Middle frontal gyrus (tissue), 1 donor: Measurements from ENCODE around the gene RHO.
"Not testable (repeated sequence)": the region's sequence is repeated elsewhere in the genome, so short reads cannot be mapped to it uniquely, and the experiment has no call there.

Experiments
- DNase-seq: peaks from one replicate; pipeline ENCODE4 v3.0.0-alpha.2; 2015; ENCODE audit warnings: low spot score; ENCODE audit errors: extremely low spot score

The RHO gene

DNA sequence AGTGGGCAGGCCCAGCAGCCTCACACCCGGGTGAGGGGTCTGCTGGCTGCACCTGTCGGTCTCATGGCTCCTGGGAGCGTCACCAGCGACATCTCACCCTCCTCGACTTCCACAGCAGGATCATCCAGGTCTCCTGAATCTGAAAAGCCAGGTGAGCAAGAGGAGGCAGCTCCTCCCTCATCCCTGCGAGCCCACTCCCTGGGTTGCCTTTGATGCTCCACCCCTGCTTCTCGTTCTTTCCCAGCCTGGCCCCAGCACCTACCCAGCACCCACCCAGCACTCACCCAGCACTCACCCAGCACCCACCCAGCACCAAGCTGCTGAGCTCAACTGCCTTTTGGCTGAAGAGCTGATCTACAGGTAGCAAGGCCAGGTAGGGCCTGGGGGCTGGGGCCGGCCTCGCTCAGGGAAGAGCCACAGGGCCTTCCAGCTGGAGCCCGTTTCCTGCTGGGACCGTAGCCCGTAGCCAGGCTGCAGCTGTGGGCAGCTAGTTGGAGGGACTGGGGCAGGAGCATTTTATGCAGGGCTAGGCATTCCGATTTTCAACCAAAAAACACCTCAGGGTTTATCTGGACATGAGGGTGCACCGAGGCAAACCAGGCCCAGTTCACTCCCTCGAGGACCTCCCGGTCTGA is 14.8 kb downstream of the RHO start, which contains the start of gene H1-8:
Gene H1-8, plus strand, starts transcription at position 20 of the 635 bp plus-strand sequence. Its CDS starts 44 bp downstream, at position 64.
- no peak for DNase-seq

GRCh38 chr3:129543999-129544398 is 15.6 kb downstream of the RHO start:
- no peak for DNase-seq

GRCh38 chr3:129545951-129546350 is 17.5 kb downstream of the RHO start:
- DNase-seq: not testable (repeated sequence)

GRCh38 chr3:129547241-129547640 is 18.8 kb downstream of the RHO start:
- DNase-seq: no peak

DNA sequence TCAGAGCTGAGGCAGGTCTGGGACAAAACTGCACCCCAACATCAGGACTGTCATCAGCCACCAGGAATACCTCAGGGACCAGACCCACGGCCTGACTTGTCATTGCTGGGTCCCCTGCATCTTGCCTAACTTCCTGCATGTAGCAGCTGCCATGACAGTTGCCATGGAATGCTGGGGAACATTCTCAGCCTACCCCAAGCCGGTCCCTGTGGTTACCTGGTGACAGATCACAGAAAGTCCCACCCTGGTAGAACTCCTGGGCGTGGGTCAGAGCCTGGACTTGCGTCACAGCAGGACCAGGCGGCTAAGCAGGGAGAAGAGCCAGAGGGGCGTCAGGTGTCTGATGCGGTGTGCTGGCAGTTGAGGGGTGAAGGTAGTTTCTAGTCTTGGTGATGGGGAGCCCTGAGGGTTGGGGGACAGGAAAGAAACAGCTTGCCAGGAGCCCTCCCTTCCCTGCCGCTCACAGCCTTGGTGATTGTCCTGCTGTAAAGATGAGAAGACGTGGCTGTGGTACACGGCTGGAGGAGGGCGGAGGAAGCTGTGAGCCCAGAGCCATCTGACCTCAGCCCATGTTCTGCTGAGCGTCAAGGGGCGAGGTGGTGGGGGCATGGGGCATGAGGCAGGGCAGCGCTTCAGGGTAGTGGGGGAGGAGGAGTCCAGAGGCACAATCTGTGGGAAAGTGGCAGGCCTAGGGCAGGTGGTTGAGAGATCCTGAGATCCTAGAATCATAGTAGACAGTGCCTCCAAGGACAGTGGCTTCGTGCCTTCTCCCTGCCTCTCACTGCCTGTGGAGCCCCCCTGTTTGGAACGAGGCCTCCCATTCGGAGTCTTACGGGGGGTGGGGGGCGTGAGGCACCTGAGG is 19.9 kb downstream of the RHO start:
- DNase-seq: no peak

DNA sequence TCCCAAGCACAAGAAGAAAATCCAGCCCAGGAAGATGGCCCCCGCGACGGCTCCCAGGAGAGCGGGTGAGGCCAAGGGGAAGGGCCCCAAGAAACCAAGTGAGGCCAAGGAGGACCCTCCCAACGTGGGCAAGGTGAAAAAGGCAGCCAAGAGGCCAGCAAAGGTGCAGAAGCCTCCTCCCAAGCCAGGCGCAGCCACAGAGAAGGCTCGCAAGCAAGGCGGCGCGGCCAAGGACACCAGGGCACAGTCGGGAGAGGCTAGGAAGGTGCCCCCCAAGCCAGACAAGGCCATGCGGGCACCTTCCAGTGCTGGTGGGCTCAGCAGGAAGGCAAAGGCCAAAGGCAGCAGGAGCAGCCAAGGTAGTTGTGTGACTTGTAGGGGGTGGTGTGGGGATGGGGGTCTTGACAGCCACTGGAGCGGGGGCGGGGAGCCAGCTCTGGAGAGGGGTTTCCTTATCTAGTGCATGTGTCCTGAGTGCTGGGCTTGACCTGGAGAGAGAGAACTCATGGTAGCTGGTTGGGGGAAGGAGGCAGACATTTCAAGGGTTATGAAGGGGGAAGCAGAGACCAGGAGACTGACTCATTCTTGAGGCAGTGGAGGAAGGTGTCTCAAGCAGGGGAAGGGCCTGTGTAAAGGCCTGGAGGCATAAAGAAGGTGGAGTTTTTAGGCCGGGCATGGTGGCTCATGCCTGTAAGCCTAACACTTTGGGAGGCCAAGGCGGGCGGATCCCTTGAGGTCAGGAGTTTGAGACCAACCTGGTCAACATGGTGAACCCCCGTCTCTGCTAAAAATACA is 20.8 kb downstream of the RHO start:
- no peak for DNase-seq

- DNase-seq: no peak
Measured at GRCh38 chr3:129549805-129550204, 21.4 kb downstream of the RHO start.

DNA sequence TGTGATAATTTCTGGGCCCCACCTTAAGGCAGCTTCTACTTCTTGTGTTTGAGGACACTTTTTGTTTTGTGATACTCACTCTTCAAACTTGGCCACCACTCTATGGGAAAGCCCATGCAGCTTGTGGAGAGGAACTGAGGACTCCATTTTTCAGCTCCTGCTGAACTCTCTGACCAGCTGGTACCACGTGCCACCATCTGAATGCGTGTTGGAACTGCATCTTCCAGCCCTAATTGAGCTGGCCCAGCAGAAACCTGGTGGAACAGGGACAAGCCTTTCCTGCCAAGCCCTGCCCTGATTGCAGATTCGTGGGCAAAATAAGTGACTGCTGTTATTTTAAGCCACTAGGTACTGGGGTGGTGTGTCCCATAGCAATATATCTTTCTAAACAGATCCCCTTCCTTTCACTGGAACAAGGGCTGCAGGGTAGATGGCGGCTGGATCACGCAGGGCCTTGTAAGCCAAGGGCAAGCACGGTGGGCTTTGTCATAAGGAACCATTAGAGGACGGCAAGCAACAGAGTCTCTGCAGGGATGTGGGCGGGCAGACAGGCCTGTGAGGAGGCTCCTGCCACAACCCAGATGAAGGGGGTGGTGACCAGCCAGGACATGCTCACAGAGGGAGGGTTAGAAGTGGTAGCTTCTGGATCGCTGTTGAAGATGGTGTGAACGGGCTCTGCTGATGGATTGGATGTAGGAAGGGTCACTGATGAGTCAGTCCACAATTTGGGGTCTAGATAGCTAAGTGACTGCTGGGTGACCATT is 24.0 kb downstream of the RHO start:
- DNase-seq: no peak

DNA sequence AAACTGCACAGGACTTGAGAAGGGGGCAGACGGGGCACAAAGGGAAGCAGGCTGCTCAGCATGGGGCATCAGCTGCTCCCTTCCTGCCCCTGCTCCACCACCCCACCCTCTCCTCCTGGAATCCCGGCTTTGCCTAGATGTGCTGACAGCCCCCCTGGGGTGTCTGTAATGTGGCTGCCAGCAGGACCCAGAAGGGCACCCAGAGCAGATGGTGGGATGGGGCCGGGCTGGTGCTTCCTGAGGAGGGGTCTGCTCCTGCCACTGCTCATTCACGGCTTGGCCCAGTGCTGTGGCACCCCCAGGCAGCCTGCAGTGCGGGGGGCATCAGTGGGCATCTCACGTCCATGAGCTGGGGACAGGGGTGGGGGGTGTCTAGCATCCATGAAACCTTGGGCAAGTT is 24.7 kb downstream of the RHO start:
- DNase-seq: no peak

DNA sequence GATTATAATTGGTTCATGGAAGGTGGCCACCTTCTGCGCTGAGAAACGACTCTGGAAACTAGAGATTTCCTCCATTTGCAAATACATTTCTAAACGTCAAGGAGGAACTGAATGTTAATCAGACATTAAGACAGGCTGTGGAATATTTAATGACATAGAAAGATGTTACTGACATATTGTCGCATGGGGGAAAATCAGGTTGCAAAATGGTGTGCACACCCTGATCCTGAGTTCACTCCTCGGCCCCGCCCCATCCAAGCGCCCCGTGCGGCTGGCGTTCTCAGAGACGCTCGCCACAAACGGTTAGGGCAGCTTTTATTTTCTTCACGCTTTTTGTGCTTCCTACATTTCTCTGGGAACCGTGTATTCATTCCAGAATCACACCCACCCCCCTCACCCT is 25.3 kb downstream of the RHO start:
- DNase-seq: no peak

- DNase-seq: no peak
Measured at GRCh38 chr3:129554356-129555152, 26.1 kb downstream of the RHO start.

DNA sequence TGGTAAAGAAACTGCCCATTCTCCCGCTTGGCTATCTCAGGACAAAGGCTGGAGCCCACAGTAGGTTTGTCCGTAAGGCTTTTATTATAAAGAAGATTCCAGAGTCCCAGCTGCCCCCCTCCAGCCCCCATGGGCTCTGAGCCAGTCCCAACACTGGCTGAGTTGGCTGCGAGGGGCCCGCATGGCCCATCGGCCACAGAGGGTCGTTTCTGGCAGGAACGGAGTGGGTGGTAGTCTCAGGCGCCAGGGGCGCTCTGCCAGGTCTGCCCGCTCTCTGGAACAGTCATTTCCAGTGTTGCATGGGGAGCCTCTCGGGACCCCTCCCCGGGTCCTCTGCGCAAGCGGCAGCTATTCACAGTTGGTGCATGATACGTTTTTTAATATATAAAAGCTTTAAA is 26.7 kb downstream of the RHO start:
- DNase-seq: no peak

GRCh38 chr3:129555616-129556357 is 27.3 kb downstream of the RHO start:
- no peak for DNase-seq

GRCh38 chr3:129556358-129556695 is 27.9 kb downstream of the RHO start:
- DNase-seq: no peak

DNA sequence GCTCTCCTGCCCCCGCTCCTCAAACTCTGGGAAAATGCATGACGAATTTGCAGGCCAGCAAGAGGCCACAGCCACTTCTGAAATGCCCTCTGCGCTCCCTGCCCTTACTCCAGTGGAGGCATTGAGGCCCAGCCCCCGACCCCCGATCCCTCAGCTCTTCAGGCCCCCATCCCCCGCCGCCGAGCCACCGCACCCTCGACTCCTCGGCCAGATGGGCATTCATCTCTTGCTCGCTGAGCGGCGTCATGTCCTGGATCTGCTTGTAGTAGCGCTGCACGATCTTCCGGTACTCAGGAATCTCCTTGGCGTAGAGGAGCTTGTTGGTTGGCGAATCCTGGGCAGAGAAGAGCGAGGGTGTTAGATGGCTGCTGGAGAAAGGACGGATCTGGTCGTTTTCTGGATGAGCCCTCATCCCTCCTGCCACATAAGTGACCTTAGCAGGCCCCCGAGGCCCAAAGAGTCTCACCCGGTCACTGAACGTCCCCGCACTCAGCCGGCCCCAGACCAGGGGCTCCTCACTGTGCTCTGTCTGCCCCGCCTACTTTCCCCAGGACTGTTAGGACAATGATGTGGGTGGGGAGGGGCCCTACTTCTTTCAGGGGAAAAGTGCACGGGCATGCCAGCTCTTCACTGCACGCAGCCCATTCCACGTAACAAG is 28.6 kb downstream of the RHO start:
- no peak for DNase-seq

DNA sequence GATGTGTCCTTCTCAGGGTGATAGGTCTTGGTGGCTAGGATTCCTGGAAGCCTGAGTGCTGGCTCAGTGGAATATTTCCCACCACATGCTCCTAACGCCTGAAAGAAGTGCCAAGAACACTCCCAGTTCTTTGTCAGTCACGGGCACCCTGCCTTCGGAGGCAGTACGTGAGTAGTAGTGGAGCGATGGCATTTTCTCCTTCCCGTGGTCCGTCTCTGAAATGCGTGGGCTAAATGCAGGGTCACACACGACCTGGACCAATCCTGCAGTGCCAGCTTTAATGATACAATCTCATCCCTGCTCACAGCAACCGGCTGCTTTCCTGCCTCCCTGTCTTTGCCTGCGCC is 29.1 kb downstream of the RHO start:
- no peak for DNase-seq

DNA sequence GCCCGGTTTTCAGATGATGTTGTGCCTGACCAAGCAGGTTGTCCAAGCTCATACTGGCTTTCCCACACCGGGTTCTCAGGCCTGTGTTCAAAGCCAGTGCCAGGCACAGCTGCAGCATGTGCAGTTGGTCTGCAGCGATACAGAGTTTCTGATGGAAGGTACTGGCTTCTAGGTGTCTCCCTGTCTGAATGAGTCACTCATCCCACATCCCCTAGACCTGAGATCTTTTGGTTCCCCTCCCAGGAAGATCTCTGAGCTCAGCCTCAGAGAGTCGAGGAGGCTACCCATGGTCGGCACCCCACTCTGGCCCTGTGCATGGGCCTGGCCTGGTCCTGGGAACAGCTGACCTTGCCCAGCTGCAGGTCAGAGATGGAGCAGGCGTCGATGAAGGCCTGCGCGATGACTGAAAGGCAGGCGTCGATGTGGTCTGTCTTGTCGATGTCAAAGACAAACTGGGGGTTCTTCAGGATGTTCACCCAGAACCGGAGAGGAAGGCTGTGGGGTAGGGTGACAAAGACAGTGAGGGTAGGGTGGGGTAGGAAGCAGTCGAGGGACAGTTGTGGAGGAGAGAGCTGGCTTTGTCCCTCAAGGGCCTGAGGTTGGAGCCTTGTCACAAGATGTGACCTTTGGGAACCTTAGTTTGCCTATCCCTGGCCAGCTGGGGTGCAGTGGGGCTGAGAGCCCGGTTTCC is 29.8 kb downstream of the RHO start:
- DNase-seq: no peak

DNA sequence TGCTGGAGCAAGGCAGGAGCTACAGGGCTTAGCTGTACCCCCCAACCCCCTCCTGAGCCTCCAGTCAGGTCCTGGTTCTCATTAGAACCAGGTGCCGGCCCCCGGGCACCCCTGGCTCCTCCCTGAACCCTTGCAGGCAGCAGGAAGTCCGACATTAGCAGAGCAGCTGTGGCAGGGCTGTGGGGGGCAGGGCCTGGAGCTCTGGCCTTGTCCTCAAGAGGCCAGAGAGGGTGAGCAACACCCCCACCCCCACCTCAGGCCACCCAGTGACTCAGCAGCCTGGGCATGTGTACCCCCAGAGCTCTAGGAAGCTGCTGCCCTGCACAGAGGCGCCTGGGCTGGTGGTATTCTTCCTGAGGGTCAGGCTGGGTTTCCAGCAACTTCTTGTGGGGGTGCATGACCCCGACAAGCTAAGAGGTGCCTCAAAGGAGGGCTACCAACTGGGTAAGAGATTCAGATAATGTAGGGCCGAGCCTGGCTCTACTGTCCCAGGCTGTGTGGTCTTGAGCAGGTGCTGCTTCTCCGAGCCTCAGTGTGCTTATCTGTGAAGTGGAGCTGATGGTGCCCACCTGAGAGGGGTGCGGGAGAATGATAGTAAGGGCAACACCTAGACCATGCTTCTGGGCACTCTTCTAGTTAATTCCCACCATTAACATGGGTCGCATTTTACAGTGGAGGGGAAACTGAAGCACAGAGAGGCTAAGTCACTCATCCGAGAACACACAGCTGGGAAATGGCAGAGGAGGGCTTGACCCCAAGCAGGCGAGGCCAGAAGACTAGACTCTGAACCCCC is 30.5 kb downstream of the RHO start:
- DNase-seq: no peak
